Activated CD4-positive, alpha-beta T cell treated with anti-CD3 and anti-CD28 coated beads, Interleukin-2, amount 50 U/mL, for 24 hours (primary cell): ENCODE results near the gene CDH13.

ENCODE experiments used
- DNase-seq, 2 donors: peaks; one replicate each; pipeline ENCODE4 v3.0.0-alpha.2; 2020; ENCODE audit warnings: low read depth in 1 of 2, low spot score in 1 of 2

The CDH13 gene

GRCh38 chr16:83813823-83814658 lies 1187.3 kb downstream of the CDH13 start:
- no peak for DNase-seq

GRCh38 chr16:83814659-83814985 lies 1187.9 kb downstream of the CDH13 start:
- DNase-seq = no peak

- DNase-seq = no peak
These were observed 1190.3 kb downstream of the CDH13 start for GRCh38 chr16:83817022-83817421.

DNA sequence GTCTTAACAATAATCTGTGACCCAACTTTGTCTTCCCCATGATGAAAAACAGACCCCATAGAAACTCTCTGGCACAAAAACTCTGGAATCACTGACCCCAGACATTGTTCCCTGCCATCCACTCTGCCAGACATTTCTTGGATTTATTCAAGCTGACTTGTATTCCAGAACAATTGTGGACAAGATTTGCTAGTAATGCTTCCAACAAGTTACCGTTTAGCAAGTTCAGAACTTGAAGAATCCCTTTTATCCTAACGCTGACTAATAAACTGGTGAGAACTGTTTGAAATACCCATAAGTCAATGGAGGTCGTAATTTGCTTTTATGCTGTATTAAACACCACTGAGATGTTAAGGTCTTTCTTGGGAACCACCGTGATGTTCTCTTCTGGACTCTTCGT lies 1191.5 kb downstream of the CDH13 start:
- no peak for DNase-seq

GRCh38 chr16:83819361-83819760 lies 1192.6 kb downstream of the CDH13 start:
- DNase-seq = no peak

- DNase-seq = peak; percentile 64 to 76
These were observed 1199.6 kb downstream of the CDH13 start for GRCh38 chr16:83826146-83826913.

DNA sequence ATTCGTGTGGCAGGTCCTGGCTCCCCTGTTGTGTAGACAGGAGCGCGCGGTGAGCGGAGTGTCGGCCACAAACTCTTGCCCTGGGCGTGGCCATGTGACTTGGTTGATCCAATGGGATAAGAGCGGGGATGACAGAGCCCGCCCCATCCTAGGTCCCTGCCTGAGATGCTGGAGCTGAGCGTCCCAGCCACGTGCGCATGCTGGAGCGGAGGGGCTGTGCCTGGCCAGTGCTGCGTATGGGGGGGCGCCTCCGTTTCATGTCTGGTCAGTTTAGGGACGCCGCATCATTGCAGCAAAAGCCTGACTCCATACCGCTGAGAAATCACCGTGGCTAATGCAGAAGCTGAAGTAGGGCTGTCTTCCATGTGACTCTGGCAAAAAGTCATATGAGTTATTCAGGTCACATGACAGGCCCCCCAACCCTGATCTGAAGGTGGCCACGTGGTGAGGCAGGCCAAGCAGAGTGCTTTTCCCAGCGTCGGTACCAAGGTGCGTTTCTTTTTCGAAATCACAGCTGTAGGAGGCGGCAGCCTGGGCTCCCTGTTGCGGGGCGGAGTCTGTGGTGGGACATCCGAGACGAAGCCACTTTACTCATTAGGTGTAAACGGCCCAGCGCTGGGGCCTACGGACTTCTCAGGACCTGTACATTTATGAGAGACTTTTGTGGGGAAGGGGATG lies 1203.5 kb downstream of the CDH13 start:
- no peak for DNase-seq

GRCh38 chr16:83830769-83831455 lies 1204.1 kb downstream of the CDH13 start:
- DNase-seq = no peak

DNA sequence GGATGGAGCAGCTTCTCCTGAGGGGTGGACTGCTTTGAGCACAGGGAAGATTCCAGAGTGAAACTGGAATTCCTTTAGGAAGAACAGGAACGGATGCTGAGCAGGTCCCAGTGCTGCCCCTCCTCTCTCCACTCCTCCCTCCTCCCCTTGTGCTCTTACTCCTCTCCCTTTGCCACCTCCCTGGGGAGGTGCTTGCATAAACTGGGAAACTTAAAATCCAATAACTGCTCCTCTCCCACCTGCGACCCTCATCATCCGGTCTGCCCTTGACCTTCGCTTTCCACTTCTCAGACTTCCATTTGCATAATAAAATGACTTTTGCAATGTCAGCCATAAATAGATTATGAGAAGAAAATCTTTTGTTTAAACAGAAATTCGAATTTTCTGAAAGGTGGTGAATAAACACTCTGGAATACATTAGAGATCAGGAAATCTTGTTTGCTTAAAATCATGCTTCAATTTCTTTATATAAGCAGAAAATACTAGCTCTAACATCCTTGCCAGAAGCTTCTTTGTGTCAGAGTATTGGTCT lies 1204.8 kb downstream of the CDH13 start:
- no peak for DNase-seq

DNA sequence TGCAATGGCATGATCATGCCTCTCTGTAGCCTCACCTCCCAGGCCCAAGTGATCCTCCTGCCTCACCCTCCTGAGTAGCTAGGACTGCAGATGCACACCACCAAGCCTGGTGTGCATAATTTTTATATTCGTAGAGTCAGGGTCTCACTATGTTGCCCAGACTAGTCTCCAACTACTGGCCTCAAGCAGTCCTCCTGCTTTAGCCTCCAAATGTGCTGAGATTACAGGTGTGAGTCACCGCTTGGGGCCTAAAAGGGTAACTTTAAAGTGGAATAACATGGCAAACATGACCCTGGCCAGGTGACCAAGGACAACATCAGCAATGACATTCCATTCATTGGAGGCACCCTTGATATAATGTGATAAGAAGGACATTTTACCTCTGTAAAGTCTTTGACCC lies 1207.2 kb downstream of the CDH13 start:
- no peak for DNase-seq

DNA sequence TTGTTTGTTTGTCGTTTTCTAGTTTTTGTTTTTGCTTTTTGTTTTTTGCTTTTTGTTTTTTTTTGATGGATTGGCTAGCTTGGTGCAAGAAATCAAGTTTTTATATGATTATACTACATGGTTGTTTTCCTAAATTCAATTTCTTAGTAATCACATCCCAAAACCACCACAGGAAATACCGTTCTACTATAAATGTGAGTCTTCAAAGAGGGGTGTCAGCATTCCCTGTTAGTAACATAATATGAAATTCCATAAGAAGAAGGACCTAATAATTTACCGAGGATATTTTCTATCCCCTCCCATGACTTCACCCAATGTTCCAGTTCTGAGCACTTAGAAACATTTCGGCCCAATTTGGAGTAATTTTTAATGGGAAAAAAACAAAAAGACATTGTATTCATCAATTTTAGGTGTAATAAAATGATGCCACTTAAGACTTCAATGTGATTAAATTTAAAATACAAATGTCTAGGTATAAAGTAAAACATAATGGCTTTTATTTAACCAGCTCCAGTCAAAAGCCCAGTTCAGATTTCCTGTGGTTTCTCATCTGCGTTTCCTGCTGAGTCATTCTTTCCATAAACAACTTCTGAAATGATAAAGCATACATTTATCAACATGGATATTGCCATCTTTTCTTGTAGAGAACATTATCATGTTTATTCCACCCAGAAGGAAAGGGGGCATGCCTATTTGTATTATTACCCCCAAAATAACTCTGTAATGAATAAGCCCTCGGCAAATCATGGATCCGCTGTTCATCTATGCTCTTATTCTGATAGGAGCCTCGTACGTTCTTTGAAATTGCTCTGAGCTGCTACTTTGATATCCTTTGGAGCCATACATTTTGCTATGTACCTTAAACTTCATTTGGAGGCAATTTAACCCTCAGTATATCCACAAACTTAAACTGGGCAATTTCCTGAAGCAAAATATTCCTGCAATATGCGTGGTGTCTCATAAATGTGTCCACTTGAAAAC lies 1209.1 kb downstream of the CDH13 start:
- DNase-seq = no peak

DNA sequence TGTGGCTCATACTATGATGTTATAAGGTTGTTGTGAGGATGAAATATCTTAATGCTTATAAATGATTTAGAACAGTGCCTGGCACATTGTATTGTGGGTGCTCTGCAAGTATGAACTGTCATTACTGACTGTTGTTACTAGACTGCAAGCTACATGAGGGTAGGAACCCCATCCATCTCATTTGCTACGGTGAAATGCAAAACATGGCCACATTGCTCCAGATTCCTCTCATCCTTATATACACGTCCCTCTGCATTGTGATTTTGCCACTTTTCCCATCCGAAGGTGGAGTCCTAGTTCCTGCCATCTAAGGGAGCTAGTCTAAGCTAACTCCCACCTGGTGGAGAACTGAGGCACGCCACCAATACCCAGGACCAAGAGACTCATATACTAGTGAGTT lies 1210.8 kb downstream of the CDH13 start:
- DNase-seq = no peak

GRCh38 chr16:83838151-83838550 lies 1211.4 kb downstream of the CDH13 start:
- DNase-seq = no peak

DNA sequence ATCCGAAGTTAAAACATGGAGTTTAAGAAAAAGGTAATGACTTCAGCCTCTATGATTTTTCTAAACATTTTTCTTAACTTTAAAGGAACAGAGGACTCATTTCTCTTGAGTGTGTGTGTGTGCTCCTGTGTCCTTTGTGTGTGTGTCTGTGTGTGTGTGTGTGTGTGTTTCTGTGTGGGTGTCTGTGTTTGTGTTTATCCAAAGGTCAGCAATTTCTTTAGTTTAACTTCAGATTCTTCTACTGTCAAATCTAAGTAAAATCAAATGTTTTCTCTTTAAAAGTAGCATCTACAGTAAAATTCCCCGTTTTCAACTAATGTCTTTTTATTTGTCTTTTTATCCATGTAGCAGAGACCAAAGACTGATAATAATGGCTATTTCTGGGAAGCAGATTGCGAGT lies 1212.8 kb downstream of the CDH13 start:
- no peak for DNase-seq

DNA sequence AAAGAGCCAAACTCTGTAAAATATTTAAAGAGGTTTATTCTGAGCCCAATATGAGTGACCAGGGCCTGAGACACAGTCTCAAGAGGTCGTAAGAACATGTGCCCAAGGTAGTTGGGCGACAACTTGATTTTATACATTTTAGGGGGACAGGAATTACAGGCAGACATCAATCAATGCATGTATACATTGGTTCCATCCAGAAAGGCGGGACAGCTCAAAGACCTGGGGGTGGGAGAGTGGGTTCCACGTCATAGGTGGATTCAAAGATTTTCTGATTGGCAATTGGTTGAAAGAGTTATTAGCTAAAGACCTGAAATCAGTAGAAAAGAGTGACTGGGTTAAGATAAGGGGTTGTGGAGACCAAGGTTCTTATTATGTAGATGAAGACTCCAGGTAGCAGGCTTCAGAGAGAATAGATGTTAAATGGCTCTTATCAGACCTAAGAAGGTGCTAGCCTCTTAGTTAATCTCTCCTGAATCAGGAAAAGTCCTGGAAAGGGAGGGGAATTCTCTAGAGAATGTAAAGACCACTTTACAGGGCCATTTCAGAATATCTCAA lies 1213.4 kb downstream of the CDH13 start:
- DNase-seq = no peak

GRCh38 chr16:83842291-83842690 lies 1215.5 kb downstream of the CDH13 start:
- no peak for DNase-seq

- DNase-seq = no peak
These were observed 1216.2 kb downstream of the CDH13 start for GRCh38 chr16:83842756-83843507.

DNA sequence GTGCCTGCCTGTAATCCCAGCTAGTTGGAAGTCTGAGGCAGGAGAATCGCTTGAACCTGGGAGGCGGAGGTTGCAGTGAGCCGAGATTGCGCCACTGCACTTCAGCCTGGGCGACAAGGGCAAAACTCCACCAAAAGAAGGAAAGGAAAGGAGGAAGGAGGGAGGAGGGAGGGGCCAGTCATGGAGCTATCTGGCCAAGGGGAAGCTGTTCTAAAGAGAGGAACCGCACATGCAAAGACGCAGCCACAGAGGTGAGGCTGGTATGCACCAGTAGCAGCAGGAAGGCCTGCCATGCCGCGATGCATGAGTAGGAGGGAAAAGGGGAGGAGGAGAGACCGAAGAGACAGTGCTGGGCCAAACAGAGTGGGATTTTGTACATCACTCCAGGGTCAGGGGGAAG lies 1216.9 kb downstream of the CDH13 start:
- no peak for DNase-seq

- DNase-seq = no peak
These were observed 1218.5 kb downstream of the CDH13 start for GRCh38 chr16:83845263-83845662.
